DND-41 (cell line): ENCODE results near the gene DNAJC7.

Source experiments
- ATAC-seq: fragments of 200-7000 bp; cut with Tn5 transposase; 3 replicates; pipeline ENCODE4 v1.9.1; 2021; ENCODE audit warnings: low read depth; ENCODE audit not compliant: insufficient read depth
- DNase-seq: peaks from one replicate; pipeline ENCODE4 v3.0.0-alpha.2; 2020
- H2AFZ ChIP-seq: 2 replicates; pipeline ENCODE4 v1.6.0; 2012; ENCODE audit warnings: low read depth, low read length
- H3K27ac ChIP-seq: 2 replicates; pipeline ENCODE4 v1.5.1; 2012; ENCODE audit warnings: low read length, inconsistent platforms
- H3K27me3 ChIP-seq: fragments of 200-600 bp; sonication (generic); 2 replicates; pipeline ENCODE4 v1.6.0; 2012; ENCODE audit warnings: low read length, mild to moderate bottlenecking, inconsistent platforms; ENCODE audit not compliant: insufficient read depth, poor library complexity
- H3K36me3 ChIP-seq: 2 replicates; pipeline ENCODE4 v1.5.1; 2012; ENCODE audit warnings: low read length, inconsistent platforms; ENCODE audit not compliant: insufficient read depth
- H3K4me1 ChIP-seq: 2 replicates; pipeline ENCODE4 v1.5.1; 2012; ENCODE audit warnings: mild to moderate bottlenecking, low read length; ENCODE audit not compliant: insufficient read depth
- H3K4me2 ChIP-seq: 2 replicates; pipeline ENCODE4 v1.6.0; 2012; ENCODE audit warnings: mild to moderate bottlenecking, moderate library complexity, low read length, inconsistent platforms; ENCODE audit not compliant: insufficient read depth
- H3K4me3 ChIP-seq, 2 experiments: fragments of 200-600 bp in 1 of 2; shearing (Covaris generic) in 1 of 2; 2 replicates each; pipeline ENCODE4 v1.5.1; 2012 to 2016; ENCODE audit warnings: inconsistent platforms in 2 of 2, low read length in 2 of 2, mild to moderate bottlenecking in 2 of 2, low read depth in 1 of 2, moderate library complexity in 1 of 2
- H3K79me2 ChIP-seq: 2 replicates; pipeline ENCODE4 v1.6.0; 2012; ENCODE audit warnings: low read length, inconsistent platforms; ENCODE audit not compliant: insufficient read depth
- H3K9ac ChIP-seq: 2 replicates; pipeline ENCODE4 v1.6.0; 2012; ENCODE audit warnings: low read depth, mild to moderate bottlenecking, inconsistent platforms, low read length, moderate library complexity
- H3K9me3 ChIP-seq: 2 replicates; pipeline ENCODE4 v1.5.1; 2012; ENCODE audit warnings: low read length, moderate library complexity, mild to moderate bottlenecking, inconsistent platforms; ENCODE audit not compliant: insufficient read depth, severe bottlenecking
- H4K20me1 ChIP-seq: 2 replicates; pipeline ENCODE4 v1.6.0; 2012; ENCODE audit warnings: low read length; ENCODE audit not compliant: insufficient read depth
- EZH2 ChIP-seq: IDR thresholded peaks from 3 replicates; pipeline ENCODE4 v1.6.1; 2012; ENCODE audit warnings: borderline replicate concordance, low read depth, mild to moderate bottlenecking, moderate library complexity, low read length, inconsistent platforms; ENCODE audit not compliant: severe bottlenecking
- TF ChIP-seq, protein P1 (sequence below): IDR thresholded peaks from 2 replicates; pipeline ENCODE4 v1.5.1; 2012; ENCODE audit warnings: borderline replicate concordance, low read length, moderate library complexity, mild to moderate bottlenecking; ENCODE audit not compliant: poor library complexity, severe bottlenecking; ENCODE audit errors: extremely low read depth

DNAJC7 gene

DNA sequence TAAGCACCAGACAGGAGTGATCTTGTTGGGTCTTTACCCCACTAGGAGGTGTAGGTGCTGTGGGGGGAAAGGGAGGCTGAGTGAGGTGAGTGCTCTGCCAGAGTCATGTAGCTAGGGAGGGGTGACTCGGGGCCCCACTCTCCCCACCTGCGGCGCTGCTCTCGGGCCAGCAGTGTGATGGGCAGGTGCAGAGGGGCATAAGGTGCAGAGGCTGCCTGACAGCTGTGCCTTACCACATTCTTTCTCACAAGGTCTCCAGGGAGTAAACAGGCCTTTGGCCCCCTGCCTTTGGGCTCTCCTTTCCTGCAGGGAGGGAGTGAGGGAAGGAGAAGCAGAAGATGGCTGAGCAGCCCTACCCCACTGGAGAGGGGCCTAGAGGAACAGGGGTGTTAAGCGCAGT is 55.1 kb downstream of the DNAJC7 start:
- DNase-seq: no peak
- H3K27ac ChIP-seq: no peak overlapping the region
- H3K36me3 ChIP-seq: no peaks in the 10 kb centered on the region
- H3K4me1 ChIP-seq: peaks cover 16% of the 10 kb centered on the region
- H3K9me3 ChIP-seq: no peaks in the 10 kb centered on the region
- no peak for ATAC-seq
- no peaks in the 10 kb centered on the region for H4K20me1 ChIP-seq
- no peak overlapping the region for H3K4me3 ChIP-seq
- H3K9ac ChIP-seq: no peak overlapping the region
- TF ChIP-seq, protein P1, sequence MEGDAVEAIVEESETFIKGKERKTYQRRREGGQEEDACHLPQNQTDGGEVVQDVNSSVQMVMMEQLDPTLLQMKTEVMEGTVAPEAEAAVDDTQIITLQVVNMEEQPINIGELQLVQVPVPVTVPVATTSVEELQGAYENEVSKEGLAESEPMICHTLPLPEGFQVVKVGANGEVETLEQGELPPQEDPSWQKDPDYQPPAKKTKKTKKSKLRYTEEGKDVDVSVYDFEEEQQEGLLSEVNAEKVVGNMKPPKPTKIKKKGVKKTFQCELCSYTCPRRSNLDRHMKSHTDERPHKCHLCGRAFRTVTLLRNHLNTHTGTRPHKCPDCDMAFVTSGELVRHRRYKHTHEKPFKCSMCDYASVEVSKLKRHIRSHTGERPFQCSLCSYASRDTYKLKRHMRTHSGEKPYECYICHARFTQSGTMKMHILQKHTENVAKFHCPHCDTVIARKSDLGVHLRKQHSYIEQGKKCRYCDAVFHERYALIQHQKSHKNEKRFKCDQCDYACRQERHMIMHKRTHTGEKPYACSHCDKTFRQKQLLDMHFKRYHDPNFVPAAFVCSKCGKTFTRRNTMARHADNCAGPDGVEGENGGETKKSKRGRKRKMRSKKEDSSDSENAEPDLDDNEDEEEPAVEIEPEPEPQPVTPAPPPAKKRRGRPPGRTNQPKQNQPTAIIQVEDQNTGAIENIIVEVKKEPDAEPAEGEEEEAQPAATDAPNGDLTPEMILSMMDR: no peak
- TF ChIP-seq EZH2: no peak
- no peak overlapping the region for H2AFZ ChIP-seq
- no peak overlapping the region for H3K4me2 ChIP-seq
- H3K79me2 ChIP-seq: peaks cover 11% of the 10 kb centered on the region
- no peaks in the 10 kb centered on the region for H3K27me3 ChIP-seq

DNA sequence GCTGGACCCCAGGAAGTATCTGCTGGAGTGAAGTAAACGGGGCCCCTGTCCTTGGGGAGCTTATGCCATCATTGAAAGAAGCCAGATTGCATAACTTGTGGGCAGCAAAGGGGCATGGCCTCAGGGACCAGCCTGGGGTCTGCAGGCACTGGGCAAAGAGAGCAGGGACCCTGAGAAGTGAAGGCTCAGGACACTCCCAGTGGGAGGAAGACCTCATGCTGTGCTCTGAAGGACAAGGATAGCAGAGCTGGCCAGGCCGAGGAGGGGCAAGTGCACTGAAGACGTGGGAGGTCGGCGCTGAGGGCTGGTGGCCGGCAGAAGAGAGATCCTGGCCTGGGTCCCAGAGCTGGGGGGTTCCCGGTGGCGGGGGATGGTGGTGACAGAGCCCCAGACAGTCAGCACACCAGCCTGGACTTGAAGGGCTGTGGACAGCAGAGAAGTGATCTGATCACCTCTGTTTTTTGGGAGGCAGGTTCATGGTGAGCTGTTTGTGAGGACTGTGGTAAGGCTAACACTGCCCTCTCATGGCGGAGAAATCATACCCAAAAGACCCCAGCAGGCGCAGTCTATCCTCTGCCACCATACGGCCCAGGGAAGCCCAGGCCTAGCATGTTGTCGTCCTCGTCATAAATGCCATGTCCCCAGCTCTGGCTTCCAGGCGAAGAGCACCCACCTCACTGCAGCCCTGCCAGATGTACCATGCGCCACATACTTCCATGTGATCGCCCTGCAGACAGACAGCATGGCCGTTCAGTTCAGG is 57.7 kb downstream of the DNAJC7 start:
- Histone ChIP-seq H3K9me3 (no peaks in the 10 kb centered on the region), H3K27ac (no peak overlapping the region), H2AFZ (no peak overlapping the region), H4K20me1 (no peaks in the 10 kb centered on the region), H3K79me2 (no peaks in the 10 kb centered on the region), H3K36me3 (no peaks in the 10 kb centered on the region), H3K4me3 (no peak overlapping the region), H3K4me2 (no peak overlapping the region), H3K4me1 (peaks cover 4% of the 10 kb centered on the region; the same call in 1 of the 2 replicates), H3K27me3 (no peaks in the 10 kb centered on the region), H3K9ac (no peak overlapping the region)
- TF ChIP-seq, protein P1: peak; percentile 43
- TF ChIP-seq EZH2: no peak
- DNase-seq (peak; percentile 22), ATAC-seq (peak; percentile 44; the same call in 2 of the 3 replicates)

DNA sequence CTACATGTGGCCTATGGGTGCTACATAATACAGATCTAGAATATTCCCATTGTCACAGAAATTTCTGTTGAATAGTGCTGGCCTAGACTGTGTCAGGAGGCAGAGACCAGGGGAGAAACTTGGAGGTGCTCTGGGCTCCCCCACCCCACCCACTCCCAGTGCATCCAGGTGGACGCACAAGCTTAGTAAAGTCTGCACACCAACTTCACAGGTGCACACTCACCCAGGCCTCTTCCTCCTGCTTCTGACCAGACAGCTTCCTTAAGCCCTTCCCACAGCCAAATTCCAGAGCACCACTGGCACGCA is 58.3 kb downstream of the DNAJC7 start:
- Histone ChIP-seq H3K27ac (no peak overlapping the region), H2AFZ (no peak overlapping the region), H3K9me3 (no peaks in the 10 kb centered on the region), H4K20me1 (no peaks in the 10 kb centered on the region), H3K4me3 (no peak overlapping the region), H3K4me1 (peaks cover 4% of the 10 kb centered on the region; the same call in 1 of the 2 replicates), H3K27me3 (no peaks in the 10 kb centered on the region), H3K4me2 (no peak overlapping the region), H3K36me3 (no peaks in the 10 kb centered on the region), H3K9ac (no peak overlapping the region), H3K79me2 (no peaks in the 10 kb centered on the region)
- TF ChIP-seq, protein P1: no peak
- no peak for TF ChIP-seq EZH2
- DNase-seq: no peak
- no peak for ATAC-seq
